IPS-18a (cell line): Measurements from ENCODE around the gene KRTAP22-2.

Experiments
- H3K27ac ChIP-seq: one replicate; pipeline ENCODE4 v1.5.1; 2013; ENCODE audit warnings: low read length
- H3K27me3 ChIP-seq: one replicate; pipeline ENCODE4 v1.6.1; 2013; ENCODE audit warnings: mild to moderate bottlenecking, low read length; ENCODE audit not compliant: control insufficient read depth, insufficient read depth
- H3K36me3 ChIP-seq: one replicate; pipeline ENCODE4 v1.6.1; 2013; ENCODE audit warnings: low read depth, low read length; ENCODE audit not compliant: control insufficient read depth
- H3K4me1 ChIP-seq: one replicate; pipeline ENCODE4 v1.6.1; 2013; ENCODE audit warnings: low read depth, low read length; ENCODE audit not compliant: control insufficient read depth
- H3K4me3 ChIP-seq: one replicate; pipeline ENCODE4 v1.5.1; 2013; ENCODE audit warnings: low read length
- H3K9ac ChIP-seq: one replicate; pipeline ENCODE4 v1.6.1; 2013; ENCODE audit warnings: mild to moderate bottlenecking, low read length, moderate library complexity
- H3K9me3 ChIP-seq: one replicate; pipeline ENCODE4 v1.6.1; 2013; ENCODE audit warnings: low read depth, low read length; ENCODE audit not compliant: control insufficient read depth

KRTAP22-2 gene

DNA sequence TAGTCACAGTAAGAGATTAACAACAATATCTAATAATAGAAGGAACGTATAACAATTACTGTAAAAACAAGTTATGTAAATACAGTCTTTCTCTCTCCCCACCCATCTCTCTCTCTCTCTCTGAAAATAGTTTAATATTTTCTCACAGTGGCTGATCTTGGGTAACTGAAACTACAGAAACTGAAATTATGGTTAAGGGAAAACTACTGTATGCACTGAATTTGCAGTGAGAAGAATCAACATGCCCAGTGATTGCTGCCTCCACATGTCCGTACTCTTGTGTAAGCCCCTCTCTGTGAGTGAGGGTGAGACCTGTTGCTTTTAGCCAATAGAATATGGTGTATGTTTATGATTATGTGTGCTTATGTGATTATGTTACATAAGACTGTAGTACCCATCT lies 21.9 kb upstream of the KRTAP22-2 start:
- no peaks in the 10 kb centered on the region for H3K9me3 ChIP-seq

DNA sequence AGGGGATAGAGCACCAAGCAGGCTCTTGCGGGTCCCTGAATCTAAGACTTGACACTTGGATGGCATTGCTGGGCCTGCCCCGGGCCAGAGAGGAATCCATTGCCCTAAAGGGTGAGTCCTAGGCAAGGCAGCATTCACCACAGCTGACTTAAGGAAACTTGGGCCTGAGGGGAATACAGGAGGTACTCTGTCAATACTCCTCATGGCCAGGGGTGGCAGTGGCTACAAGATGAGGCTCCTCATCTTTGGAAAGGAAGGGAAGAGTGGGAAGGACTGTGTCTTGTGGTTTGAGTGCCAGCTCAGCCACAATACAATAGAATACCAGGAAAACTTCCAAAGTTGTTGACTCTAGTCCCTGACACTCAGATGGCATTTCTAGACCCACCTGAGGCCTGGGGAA lies 15.8 kb upstream of the KRTAP22-2 start:
- no peak overlapping the region for H3K9ac ChIP-seq
- no peaks in the 10 kb centered on the region for H3K9me3 ChIP-seq
- H3K27me3 ChIP-seq: no peaks in the 10 kb centered on the region
- no peak overlapping the region for H3K4me3 ChIP-seq
- no peaks in the 10 kb centered on the region for H3K36me3 ChIP-seq
- no peak overlapping the region for H3K27ac ChIP-seq
- no peaks in the 10 kb centered on the region for H3K4me1 ChIP-seq

More for the DNA sequence above, 21.9 kb upstream of the KRTAP22-2 start:
- Histone ChIP-seq H3K27me3 (no peaks in the 10 kb centered on the region), H3K27ac (no peak overlapping the region), H3K36me3 (no peaks in the 10 kb centered on the region), H3K4me1 (no peaks in the 10 kb centered on the region), H3K9ac (no peak overlapping the region), H3K4me3 (no peak overlapping the region)

- H3K9ac ChIP-seq: no peak within 1 kb of the TSS
- H3K4me1 ChIP-seq: no peaks in the 10 kb centered on the region
- H3K36me3 ChIP-seq: no peaks in the 10 kb centered on the region
- no peak within 1 kb of the TSS for H3K27ac ChIP-seq
- no peaks in the 10 kb centered on the region for H3K27me3 ChIP-seq
- H3K9me3 ChIP-seq: no peaks in the 10 kb centered on the region
- H3K4me3 ChIP-seq: no peak within 1 kb of the TSS
These were observed 10.6 kb upstream of the KRTAP22-2 start, which contains the start of gene KRTAP22-1 for GRCh38 chr21:30600787-30601186. Gene KRTAP22-1 (plus strand): TSS chr21:30601087.

- Histone ChIP-seq H3K4me3 (no peak within 1 kb of the TSS), H3K9me3 (no peaks in the 10 kb centered on the region), H3K4me1 (no peaks in the 10 kb centered on the region), H3K27me3 (no peaks in the 10 kb centered on the region), H3K27ac (no peak within 1 kb of the TSS), H3K36me3 (no peaks in the 10 kb centered on the region), H3K9ac (no peak within 1 kb of the TSS)
These were observed 8.6 kb upstream of the KRTAP22-2 start, which contains the start of gene KRTAP6-2 for GRCh38 chr21:30598802-30599201. Gene KRTAP6-2 (minus strand): TSS chr21:30598902. CDS start chr21:30598874, 28 bp downstream.

DNA sequence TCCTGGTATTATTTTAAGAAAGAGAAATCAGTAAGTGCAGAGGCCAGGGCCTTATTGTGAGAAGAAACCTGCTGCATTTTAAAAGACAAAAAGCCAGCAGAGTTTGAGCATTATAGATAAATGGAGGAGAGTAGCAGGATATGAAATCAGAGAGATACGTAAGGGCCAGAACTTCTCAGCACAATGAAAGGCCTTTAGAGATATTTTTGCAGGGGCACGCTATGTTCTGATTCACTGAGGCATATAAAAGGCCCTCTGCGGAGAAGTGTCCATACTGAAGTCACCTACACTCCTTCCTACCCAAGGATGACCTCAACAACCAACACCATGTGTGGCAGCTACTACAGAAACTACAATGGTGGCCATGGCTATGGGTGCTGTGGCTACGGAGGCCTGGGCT lies 1.9 kb upstream of the KRTAP22-2 start, which contains the start of gene KRTAP6-3:
Gene KRTAP6-3 (plus strand): TSS at position 301 of the 400 bp plus-strand sequence. CDS start 6 bp downstream, at position 307.
- Histone ChIP-seq H3K27ac (no peak within 1 kb of the TSS), H3K9me3 (no peaks in the 10 kb centered on the region), H3K36me3 (no peaks in the 10 kb centered on the region), H3K4me1 (no peaks in the 10 kb centered on the region), H3K9ac (no peak within 1 kb of the TSS), H3K4me3 (no peak within 1 kb of the TSS), H3K27me3 (no peaks in the 10 kb centered on the region)

GRCh38 chr21:30582870-30583269 lies 7.3 kb downstream of the KRTAP22-2 start:
- no peaks in the 10 kb centered on the region for H3K36me3 ChIP-seq
- H3K4me3 ChIP-seq: no peak overlapping the region
- H3K9ac ChIP-seq: no peak overlapping the region
- H3K27ac ChIP-seq: no peak overlapping the region
- no peaks in the 10 kb centered on the region for H3K4me1 ChIP-seq
- H3K27me3 ChIP-seq: no peaks in the 10 kb centered on the region
- H3K9me3 ChIP-seq: no peaks in the 10 kb centered on the region

DNA sequence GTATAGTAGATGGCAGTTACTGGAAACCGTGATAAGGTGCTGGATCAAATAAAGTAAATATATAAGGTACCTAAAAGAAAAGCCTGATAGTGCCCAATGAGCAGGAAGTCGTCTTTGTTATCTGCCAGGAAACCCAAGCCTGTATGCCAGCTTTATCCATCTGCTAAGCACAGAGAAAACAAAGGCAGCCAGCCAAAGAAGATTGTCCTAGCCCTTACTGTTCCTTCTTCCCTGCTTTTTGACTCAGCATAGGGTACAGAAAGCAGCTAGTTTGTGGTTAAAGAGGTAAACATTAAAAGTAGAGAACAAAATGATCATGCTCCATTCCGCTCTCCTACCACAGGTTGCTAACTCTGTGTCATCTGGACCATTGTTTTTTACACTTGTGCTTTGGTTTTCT lies 10.1 kb downstream of the KRTAP22-2 start:
- H3K4me1 ChIP-seq: no peaks in the 10 kb centered on the region
- H3K9me3 ChIP-seq: no peaks in the 10 kb centered on the region
- H3K27me3 ChIP-seq: no peaks in the 10 kb centered on the region
- no peak overlapping the region for H3K4me3 ChIP-seq
- H3K36me3 ChIP-seq: no peaks in the 10 kb centered on the region
- H3K9ac ChIP-seq: no peak overlapping the region
- H3K27ac ChIP-seq: no peak overlapping the region

DNA sequence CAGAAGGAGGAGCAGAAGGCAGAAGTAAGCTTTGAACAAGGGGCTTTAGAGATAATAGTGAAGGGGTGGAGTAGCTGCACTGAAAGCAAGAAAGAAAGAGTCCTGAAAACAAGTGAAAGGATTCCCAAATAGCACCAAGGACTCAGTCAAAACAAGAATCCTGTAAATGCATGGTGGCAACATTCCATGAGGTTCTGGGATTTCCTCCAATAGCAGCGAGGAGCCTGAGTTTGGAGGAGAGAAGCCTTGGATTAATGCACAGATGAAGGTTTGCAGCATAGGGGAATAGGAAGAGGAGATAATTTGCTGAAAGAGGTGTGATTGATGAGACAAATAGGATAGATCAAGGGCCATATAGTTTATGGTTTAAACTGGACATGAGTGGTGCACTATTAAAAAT lies 10.9 kb downstream of the KRTAP22-2 start:
- no peak overlapping the region for H3K27ac ChIP-seq
- no peak overlapping the region for H3K4me3 ChIP-seq
- no peaks in the 10 kb centered on the region for H3K36me3 ChIP-seq
- no peaks in the 10 kb centered on the region for H3K4me1 ChIP-seq
- H3K9me3 ChIP-seq: no peaks in the 10 kb centered on the region
- H3K27me3 ChIP-seq: no peaks in the 10 kb centered on the region
- H3K9ac ChIP-seq: no peak overlapping the region

- Histone ChIP-seq H3K36me3 (no peaks in the 10 kb centered on the region), H3K4me1 (no peaks in the 10 kb centered on the region), H3K9me3 (no peaks in the 10 kb centered on the region), H3K9ac (no peak overlapping the region), H3K27me3 (no peaks in the 10 kb centered on the region), H3K4me3 (no peak overlapping the region), H3K27ac (no peak overlapping the region)
These were observed 12.4 kb downstream of the KRTAP22-2 start for GRCh38 chr21:30577766-30578165.

- Histone ChIP-seq H3K4me3 (no peak overlapping the region), H3K9ac (no peak overlapping the region), H3K27ac (no peak overlapping the region), H3K4me1 (no peaks in the 10 kb centered on the region), H3K36me3 (no peaks in the 10 kb centered on the region), H3K27me3 (no peaks in the 10 kb centered on the region), H3K9me3 (no peaks in the 10 kb centered on the region)
These were observed 22.6 kb downstream of the KRTAP22-2 start for GRCh38 chr21:30567617-30568016.

GRCh38 chr21:30563630-30564029 lies 26.6 kb downstream of the KRTAP22-2 start:
- H3K36me3 ChIP-seq: no peaks in the 10 kb centered on the region
- no peak overlapping the region for H3K27ac ChIP-seq
- no peak overlapping the region for H3K9ac ChIP-seq
- no peaks in the 10 kb centered on the region for H3K27me3 ChIP-seq
- no peak overlapping the region for H3K4me3 ChIP-seq
- H3K9me3 ChIP-seq: no peaks in the 10 kb centered on the region
- no peaks in the 10 kb centered on the region for H3K4me1 ChIP-seq

GRCh38 chr21:30563072-30563471 lies 27.1 kb downstream of the KRTAP22-2 start:
- H3K27ac ChIP-seq: no peak overlapping the region
- no peaks in the 10 kb centered on the region for H3K9me3 ChIP-seq
- no peak overlapping the region for H3K4me3 ChIP-seq
- H3K4me1 ChIP-seq: no peaks in the 10 kb centered on the region
- no peaks in the 10 kb centered on the region for H3K27me3 ChIP-seq
- H3K9ac ChIP-seq: no peak overlapping the region
- H3K36me3 ChIP-seq: no peaks in the 10 kb centered on the region
